Measurements from ENCODE around the gene ATP13A5.

The ATP13A5 gene

DNA sequence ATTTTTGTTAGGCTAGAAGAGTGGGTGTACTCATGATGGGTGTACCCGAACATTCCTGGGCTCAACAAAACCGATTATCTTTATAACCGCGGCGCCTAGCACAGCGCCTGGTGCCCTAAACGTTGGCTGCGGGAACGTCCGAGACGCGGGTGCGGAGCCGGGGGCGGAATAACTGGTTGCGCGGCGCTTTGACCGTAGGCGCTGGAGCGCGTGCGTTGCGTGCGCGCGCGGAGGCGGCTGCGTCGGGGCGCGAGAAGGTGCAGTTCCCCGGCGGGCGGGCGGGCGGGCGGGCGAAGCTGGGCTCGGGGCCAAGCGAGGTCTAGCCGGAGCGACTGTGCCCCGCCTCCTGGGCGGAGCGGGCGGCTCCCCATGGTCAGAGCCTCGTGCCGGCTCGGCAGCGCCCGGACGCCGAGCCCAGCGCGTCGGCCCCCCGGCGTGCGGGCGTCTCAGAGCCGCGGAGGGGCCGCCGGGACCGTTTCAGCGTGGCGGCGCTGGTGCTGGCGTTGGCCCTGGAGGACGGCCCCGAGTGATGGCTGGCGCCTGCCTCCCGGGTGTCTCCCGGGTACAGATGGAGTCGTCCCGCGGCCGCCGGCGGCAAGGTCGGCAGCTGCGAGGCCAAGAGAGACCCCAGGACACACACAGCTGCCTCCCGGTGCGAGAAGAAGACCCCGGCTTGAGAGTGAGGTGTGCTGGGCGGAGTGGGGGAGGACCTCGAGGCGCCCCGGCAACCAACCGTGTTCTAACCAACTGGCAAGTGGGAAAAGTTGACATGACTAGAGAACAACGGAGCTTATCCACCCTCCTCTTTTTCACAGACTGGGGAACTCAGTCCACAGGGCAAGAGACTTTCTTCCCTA lies 137.5 kb downstream of the ATP13A5 start, which contains the start of gene PLAAT1 (continued):
- TF ChIP-seq YY2 (tag by site-specific recombination; IDR thresholded peaks at IDR 0.05) (0 out of 2 replicates have a peak, but pooled peaks have one; percentile 28), ZNF146 (tag by site-specific recombination; IDR thresholded peaks at IDR 0.05) (no peak), ZNF629 (tag by site-specific recombination; IDR thresholded peaks at IDR 0.05) (0 out of 2 replicates have a peak, but pooled peaks have one; percentile 55), SP7 (tag by site-specific recombination; IDR thresholded peaks at IDR 0.05) (peak; percentile 48), ZNF560 (tag by site-specific recombination; IDR thresholded peaks at IDR 0.05; ENCODE audit: borderline replicate concordance) (no peak)
- TF ChIP-seq, protein P1, sequence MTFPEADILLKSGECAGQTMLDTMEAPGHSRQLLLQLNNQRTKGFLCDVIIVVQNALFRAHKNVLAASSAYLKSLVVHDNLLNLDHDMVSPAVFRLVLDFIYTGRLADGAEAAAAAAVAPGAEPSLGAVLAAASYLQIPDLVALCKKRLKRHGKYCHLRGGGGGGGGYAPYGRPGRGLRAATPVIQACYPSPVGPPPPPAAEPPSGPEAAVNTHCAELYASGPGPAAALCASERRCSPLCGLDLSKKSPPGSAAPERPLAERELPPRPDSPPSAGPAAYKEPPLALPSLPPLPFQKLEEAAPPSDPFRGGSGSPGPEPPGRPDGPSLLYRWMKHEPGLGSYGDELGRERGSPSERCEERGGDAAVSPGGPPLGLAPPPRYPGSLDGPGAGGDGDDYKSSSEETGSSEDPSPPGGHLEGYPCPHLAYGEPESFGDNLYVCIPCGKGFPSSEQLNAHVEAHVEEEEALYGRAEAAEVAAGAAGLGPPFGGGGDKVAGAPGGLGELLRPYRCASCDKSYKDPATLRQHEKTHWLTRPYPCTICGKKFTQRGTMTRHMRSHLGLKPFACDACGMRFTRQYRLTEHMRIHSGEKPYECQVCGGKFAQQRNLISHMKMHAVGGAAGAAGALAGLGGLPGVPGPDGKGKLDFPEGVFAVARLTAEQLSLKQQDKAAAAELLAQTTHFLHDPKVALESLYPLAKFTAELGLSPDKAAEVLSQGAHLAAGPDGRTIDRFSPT (tag by site-specific recombination; IDR thresholded peaks at IDR 0.05), result peak; percentile 38

DNA sequence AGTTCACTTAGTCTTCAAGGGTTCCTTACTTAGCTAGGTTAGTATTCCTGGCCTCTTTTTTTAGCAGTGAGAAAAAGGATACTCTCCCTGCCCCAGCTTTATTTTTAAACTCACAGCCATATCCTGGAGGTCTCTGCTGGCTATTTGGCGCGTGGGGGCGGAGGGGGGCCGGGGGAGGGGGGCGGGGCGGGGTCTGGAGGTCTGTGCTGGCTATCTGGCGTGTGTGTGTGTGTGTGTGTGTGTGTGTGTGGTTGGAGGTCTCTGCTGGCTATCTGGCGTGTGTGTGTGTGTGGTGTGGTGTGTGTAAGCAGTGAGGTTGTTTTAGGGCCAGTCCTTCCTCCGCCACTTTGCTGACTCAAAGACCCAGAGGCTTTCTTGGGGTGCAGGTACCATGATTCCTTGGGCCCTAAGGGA lies 138.1 kb downstream of the ATP13A5 start:
- Histone ChIP-seq H3K4me3 (ENCODE audit: low read depth, low read length) (peak overlapping the region; percentile 60), H3K9me3 (ENCODE audit: control insufficient read depth, insufficient read depth, low read depth, low read length) (no peaks in the 10 kb centered on the region), H3K36me3 (ENCODE audit: control insufficient read depth in 2 of 2, insufficient read depth in 1 of 2, low read length in 2 of 2) (no peaks in the 10 kb centered on the region), H3K4me1 (ENCODE audit: control insufficient read depth, insufficient read depth, low read length) (no peaks in the 10 kb centered on the region), H3K27ac (ENCODE audit: extremely low read depth, low read depth, low read length) (peak overlapping the region; percentile 59; the same call in 1 of the 2 replicates)
- CTCF ChIA-PET, result no interaction called here
- POLR2A ChIA-PET, result interaction anchor here (0.6 kb wide), 2 partner anchors 10 to 149 kb away, joined by 3 read pairs; no protein-coding TSS in a partner anchor
- TF ChIP-seq ZBTB17 (tag by site-specific recombination; IDR thresholded peaks at IDR 0.05), result no peak
- TF ChIP-seq ZNF701 (tag by site-specific recombination; IDR thresholded peaks at IDR 0.05), result no peak
- no peak for TF ChIP-seq GLIS1 (tag by site-specific recombination; IDR thresholded peaks at IDR 0.05)
- TF ChIP-seq ZNF155 (tag by site-specific recombination; IDR thresholded peaks at IDR 0.05), result no peak
- 0 out of 2 replicates have a peak, but pooled peaks have one; percentile 42 for TF ChIP-seq ZFP69B (tag by site-specific recombination; IDR thresholded peaks at IDR 0.05)
- TF ChIP-seq ZNF658 (tag by site-specific recombination; IDR thresholded peaks at IDR 0.05), result no peak
- TF ChIP-seq, protein P1 (tag by site-specific recombination; IDR thresholded peaks at IDR 0.05), result peak; percentile 54; the same call in 1 of the 2 replicates
- peak; percentile 58; the same call in 1 of the 2 replicates for TF ChIP-seq ZNF223 (tag by site-specific recombination; IDR thresholded peaks at IDR 0.05)
- peak; percentile 53; the same call in 1 of the 2 replicates for TF ChIP-seq ZNF600 (tag by site-specific recombination; IDR thresholded peaks at IDR 0.05)
- TF ChIP-seq MZF1 (tag by site-specific recombination; IDR thresholded peaks at IDR 0.05; ENCODE audit: borderline replicate concordance), result no peak
- TF ChIP-seq ZNF239 (tag by site-specific recombination; IDR thresholded peaks at IDR 0.05), result no peak
- peak; percentile 37; the same call in 1 of the 2 replicates for TF ChIP-seq ZNF2 (tag by site-specific recombination; IDR thresholded peaks at IDR 0.05)
- TF ChIP-seq, protein P2, sequence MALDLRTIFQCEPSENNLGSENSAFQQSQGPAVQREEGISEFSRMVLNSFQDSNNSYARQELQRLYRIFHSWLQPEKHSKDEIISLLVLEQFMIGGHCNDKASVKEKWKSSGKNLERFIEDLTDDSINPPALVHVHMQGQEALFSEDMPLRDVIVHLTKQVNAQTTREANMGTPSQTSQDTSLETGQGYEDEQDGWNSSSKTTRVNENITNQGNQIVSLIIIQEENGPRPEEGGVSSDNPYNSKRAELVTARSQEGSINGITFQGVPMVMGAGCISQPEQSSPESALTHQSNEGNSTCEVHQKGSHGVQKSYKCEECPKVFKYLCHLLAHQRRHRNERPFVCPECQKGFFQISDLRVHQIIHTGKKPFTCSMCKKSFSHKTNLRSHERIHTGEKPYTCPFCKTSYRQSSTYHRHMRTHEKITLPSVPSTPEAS (tag by site-specific recombination; IDR thresholded peaks at IDR 0.05), result peak; percentile 77
- TF ChIP-seq KLF9 (tag by site-specific recombination; IDR thresholded peaks at IDR 0.05; ENCODE audit: low read depth), result 0 out of 2 replicates have a peak, but pooled peaks have one; percentile 41
- TF ChIP-seq, protein P3, sequence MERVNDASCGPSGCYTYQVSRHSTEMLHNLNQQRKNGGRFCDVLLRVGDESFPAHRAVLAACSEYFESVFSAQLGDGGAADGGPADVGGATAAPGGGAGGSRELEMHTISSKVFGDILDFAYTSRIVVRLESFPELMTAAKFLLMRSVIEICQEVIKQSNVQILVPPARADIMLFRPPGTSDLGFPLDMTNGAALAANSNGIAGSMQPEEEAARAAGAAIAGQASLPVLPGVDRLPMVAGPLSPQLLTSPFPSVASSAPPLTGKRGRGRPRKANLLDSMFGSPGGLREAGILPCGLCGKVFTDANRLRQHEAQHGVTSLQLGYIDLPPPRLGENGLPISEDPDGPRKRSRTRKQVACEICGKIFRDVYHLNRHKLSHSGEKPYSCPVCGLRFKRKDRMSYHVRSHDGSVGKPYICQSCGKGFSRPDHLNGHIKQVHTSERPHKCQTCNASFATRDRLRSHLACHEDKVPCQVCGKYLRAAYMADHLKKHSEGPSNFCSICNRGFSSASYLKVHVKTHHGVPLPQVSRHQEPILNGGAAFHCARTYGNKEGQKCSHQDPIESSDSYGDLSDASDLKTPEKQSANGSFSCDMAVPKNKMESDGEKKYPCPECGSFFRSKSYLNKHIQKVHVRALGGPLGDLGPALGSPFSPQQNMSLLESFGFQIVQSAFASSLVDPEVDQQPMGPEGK (tag by site-specific recombination; IDR thresholded peaks at IDR 0.05), result 0 out of 2 replicates have a peak, but pooled peaks have one; percentile 14
- TF ChIP-seq ZFP37 (tag by site-specific recombination; IDR thresholded peaks at IDR 0.05), result peak; percentile 17; the same call in 1 of the 2 replicates
- TF ChIP-seq, protein P4, sequence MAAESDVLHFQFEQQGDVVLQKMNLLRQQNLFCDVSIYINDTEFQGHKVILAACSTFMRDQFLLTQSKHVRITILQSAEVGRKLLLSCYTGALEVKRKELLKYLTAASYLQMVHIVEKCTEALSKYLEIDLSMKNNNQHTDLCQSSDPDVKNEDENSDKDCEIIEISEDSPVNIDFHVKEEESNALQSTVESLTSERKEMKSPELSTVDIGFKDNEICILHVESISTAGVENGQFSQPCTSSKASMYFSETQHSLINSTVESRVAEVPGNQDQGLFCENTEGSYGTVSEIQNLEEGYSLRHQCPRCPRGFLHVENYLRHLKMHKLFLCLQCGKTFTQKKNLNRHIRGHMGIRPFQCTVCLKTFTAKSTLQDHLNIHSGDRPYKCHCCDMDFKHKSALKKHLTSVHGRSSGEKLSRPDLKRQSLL (tag by site-specific recombination; IDR thresholded peaks at IDR 0.05), result no peak
- no peak for TF ChIP-seq ZNF433 (tag by site-specific recombination; IDR thresholded peaks at IDR 0.05; ENCODE audit: low read depth)
- TF ChIP-seq ZNF391 (tag by site-specific recombination; IDR thresholded peaks at IDR 0.05; ENCODE audit: borderline replicate concordance, low read depth), result 0 out of 2 replicates have a peak, but pooled peaks have one; percentile 19
- peak; percentile 26; the same call in 1 of the 2 replicates for TF ChIP-seq GLIS2 (tag by site-specific recombination; IDR thresholded peaks at IDR 0.05)
- no peak for TF ChIP-seq ZSCAN30 (tag by site-specific recombination; IDR thresholded peaks at IDR 0.05)
- no peak for TF ChIP-seq ZNF138 (tag by site-specific recombination; IDR thresholded peaks at IDR 0.05; ENCODE audit: borderline replicate concordance)

All from HEK293 (cell line).